HEK293T (cell line): ENCODE results near the gene RBFOX2.

Experiments used
- ARNT ChIP-seq: fragments of 450-650 bp; IDR thresholded peaks from 2 replicates; pipeline ENCODE4 v1.6.1; 2017; ENCODE audit warnings: mild to moderate bottlenecking
- CTBP1 ChIP-seq: fragments of 450-650 bp; IDR thresholded peaks from 2 replicates; pipeline ENCODE4 v1.6.1; 2016; ENCODE audit warnings: borderline replicate concordance
- FOXA1 ChIP-seq: fragments of 450-650 bp; IDR thresholded peaks from 2 replicates; pipeline ENCODE4 v1.6.1; 2016; ENCODE audit warnings: mild to moderate bottlenecking
- FOXM1 ChIP-seq: fragments of 450-650 bp; IDR thresholded peaks from 2 replicates; pipeline ENCODE4 v1.6.1; 2017; ENCODE audit warnings: mild to moderate bottlenecking, borderline replicate concordance

DNA sequence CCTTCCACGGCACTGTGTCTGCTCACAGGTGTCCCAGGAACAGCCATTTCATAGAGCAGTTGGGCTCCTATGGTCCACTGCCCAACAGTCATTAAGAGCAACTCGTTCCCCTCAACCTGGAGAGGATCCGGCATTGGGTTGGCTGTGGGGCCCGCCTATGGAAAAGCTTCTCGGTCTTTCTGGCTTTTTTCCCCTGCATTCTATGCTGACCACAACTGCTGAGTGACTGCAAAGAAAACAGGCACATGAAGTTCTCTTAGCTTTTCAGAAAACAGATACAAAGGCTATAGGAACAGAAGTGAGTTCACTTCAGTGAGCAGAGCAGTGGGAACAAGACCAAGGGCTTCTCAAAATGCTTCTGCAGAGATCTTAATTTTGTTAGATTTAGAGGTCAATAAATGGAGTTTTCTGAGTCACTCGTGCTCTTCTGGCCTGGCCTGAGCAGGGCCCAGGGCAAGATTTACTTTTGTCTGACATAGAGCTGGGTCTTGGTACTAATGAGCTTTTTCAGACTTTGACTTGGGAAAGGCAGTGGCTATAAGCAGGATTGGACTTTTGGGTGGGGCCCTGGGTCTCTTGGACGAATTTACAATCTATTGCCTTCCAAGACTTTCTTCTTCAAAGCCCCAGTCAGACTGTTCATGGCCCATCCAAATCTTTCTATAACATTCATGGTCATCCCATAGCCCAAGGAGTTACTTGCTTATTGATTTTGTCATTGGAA is 324.6 kb downstream of the RBFOX2 start:
- TF ChIP-seq CTBP1: no peak
- TF ChIP-seq FOXM1: no peak
- TF ChIP-seq FOXA1: no peak
- TF ChIP-seq ARNT: no peak
